Nephron (organoid): ENCODE measurements around the gene TRIM37.

Experiments
- H3K27ac Mint-ChIP-seq, 3 experiments: 2 replicates each; pipeline ENCODE4 v1.8.0; 2020; ENCODE audit warnings: mixed read lengths in 3 of 3, mild to moderate bottlenecking in 2 of 3, moderate library complexity in 1 of 3
- H3K27me3 Mint-ChIP-seq: 2 replicates; pipeline ENCODE4 v1.8.0; 2021; ENCODE audit warnings: low read depth, mild to moderate bottlenecking, moderate library complexity, mixed read lengths
- H3K36me3 Mint-ChIP-seq: 2 replicates; pipeline ENCODE4 v1.8.0; 2020; ENCODE audit warnings: low read depth, mixed read lengths
- H3K4me1 Mint-ChIP-seq: 2 replicates; pipeline ENCODE4 v1.8.0; 2020; ENCODE audit warnings: mixed read lengths
- H3K4me3 Mint-ChIP-seq, 3 experiments: 2 replicates each; pipeline ENCODE4 v1.8.0; 2020; ENCODE audit warnings: mild to moderate bottlenecking in 3 of 3, mixed read lengths in 3 of 3, moderate library complexity in 2 of 3
- H3K9me3 Mint-ChIP-seq: 2 replicates; pipeline ENCODE4 v1.8.0; 2020; ENCODE audit warnings: mixed read lengths
- CTCF ChIP-seq, 3 experiments: fragments of 200-600 bp; sonication (generic); IDR thresholded peaks; one replicate each; pipeline ENCODE4 v1.5.0; 2021; ENCODE audit warnings: antibody characterized with exemption in 3 of 3; ENCODE audit not compliant: unreplicated experiment in 3 of 3

TRIM37 gene

GRCh38 chr17:59002126-59002525 lies 104.6 kb downstream of the TRIM37 start:
- H3K27ac Mint-ChIP-seq: peak overlapping the region in 2 of 3 experiments; percentile 94 to 96
- peaks cover 5% of the 10 kb centered on the region for H3K4me1 Mint-ChIP-seq
- no peak overlapping the region for H3K4me3 Mint-ChIP-seq
- peaks cover 37% of the 10 kb centered on the region for H3K36me3 Mint-ChIP-seq
- no peak for TF ChIP-seq CTCF (IDR thresholded peaks at IDR 0.05; ENCODE audit: unreplicated experiment in 3 of 3)
- no peaks in the 10 kb centered on the region for H3K9me3 Mint-ChIP-seq
- no peaks in the 10 kb centered on the region for H3K27me3 Mint-ChIP-seq

GRCh38 chr17:59001158-59001814 lies 105.4 kb downstream of the TRIM37 start:
- TF ChIP-seq CTCF (IDR thresholded peaks at IDR 0.05; ENCODE audit: unreplicated experiment in 3 of 3): no peak
- Mint-ChIP-seq H3K9me3 (no peaks in the 10 kb centered on the region), H3K4me1 (peaks cover 5% of the 10 kb centered on the region), H3K27ac (peak overlapping the region; percentile 89 to 96 (median 94)), H3K27me3 (no peaks in the 10 kb centered on the region), H3K4me3 (peak overlapping the region; percentile 7 to 38 (median 11)), H3K36me3 (peaks cover 37% of the 10 kb centered on the region)

- peaks cover 37% of the 10 kb centered on the region for H3K36me3 Mint-ChIP-seq
- no peak for TF ChIP-seq CTCF (IDR thresholded peaks at IDR 0.05; ENCODE audit: unreplicated experiment in 3 of 3)
- H3K27me3 Mint-ChIP-seq: no peaks in the 10 kb centered on the region
- no peak overlapping the region for H3K4me3 Mint-ChIP-seq
- H3K4me1 Mint-ChIP-seq: peaks cover 5% of the 10 kb centered on the region
- no peaks in the 10 kb centered on the region for H3K9me3 Mint-ChIP-seq
- H3K27ac Mint-ChIP-seq: no peak overlapping the region
Measured at GRCh38 chr17:59000022-59000421, 106.7 kb downstream of the TRIM37 start.

- TF ChIP-seq CTCF (IDR thresholded peaks at IDR 0.05; ENCODE audit: unreplicated experiment in 3 of 3): no peak
- no peaks in the 10 kb centered on the region for H3K27me3 Mint-ChIP-seq
- peaks cover 37% of the 10 kb centered on the region for H3K36me3 Mint-ChIP-seq
- no peaks in the 10 kb centered on the region for H3K9me3 Mint-ChIP-seq
- no peak overlapping the region for H3K4me3 Mint-ChIP-seq
- peaks cover 5% of the 10 kb centered on the region for H3K4me1 Mint-ChIP-seq
- H3K27ac Mint-ChIP-seq: no peak overlapping the region
Measured at GRCh38 chr17:58999500-58999899, 107.2 kb downstream of the TRIM37 start.

GRCh38 chr17:58998871-58999270 lies 107.8 kb downstream of the TRIM37 start:
- Mint-ChIP-seq H3K4me3 (no peak overlapping the region), H3K27me3 (no peaks in the 10 kb centered on the region), H3K27ac (no peak overlapping the region), H3K4me1 (peaks cover 5% of the 10 kb centered on the region), H3K36me3 (peaks cover 37% of the 10 kb centered on the region), H3K9me3 (no peaks in the 10 kb centered on the region)
- no peak for TF ChIP-seq CTCF (IDR thresholded peaks at IDR 0.05; ENCODE audit: unreplicated experiment in 3 of 3)
